ENCODE data around the gene UBFD1.

DNA sequence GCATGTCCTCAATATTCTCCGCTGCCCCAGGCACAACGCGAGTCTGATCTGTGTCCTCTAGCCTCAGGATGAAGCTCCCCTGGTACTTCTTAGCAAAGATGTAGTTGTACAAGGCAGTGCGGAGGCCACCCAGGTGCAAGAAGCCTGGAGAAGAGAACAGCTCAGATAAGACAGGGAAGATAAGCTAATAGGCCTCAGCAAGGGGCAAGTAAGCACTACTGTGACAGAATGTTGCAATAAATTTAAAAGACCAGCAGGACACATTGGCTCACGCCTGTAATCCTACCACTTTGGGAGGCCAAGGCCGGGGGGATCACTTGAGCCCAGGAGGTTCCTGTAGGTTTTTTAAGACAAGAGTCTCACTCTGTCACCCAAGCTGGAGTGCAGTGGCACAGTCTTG lies 5.4 kb upstream of the UBFD1 start:
- no peak for TF ChIP-seq EZH2 (IDR thresholded peaks at IDR 0.05; ENCODE audit: low read length, missing control alignments)
- TF ChIP-seq, protein P1, sequence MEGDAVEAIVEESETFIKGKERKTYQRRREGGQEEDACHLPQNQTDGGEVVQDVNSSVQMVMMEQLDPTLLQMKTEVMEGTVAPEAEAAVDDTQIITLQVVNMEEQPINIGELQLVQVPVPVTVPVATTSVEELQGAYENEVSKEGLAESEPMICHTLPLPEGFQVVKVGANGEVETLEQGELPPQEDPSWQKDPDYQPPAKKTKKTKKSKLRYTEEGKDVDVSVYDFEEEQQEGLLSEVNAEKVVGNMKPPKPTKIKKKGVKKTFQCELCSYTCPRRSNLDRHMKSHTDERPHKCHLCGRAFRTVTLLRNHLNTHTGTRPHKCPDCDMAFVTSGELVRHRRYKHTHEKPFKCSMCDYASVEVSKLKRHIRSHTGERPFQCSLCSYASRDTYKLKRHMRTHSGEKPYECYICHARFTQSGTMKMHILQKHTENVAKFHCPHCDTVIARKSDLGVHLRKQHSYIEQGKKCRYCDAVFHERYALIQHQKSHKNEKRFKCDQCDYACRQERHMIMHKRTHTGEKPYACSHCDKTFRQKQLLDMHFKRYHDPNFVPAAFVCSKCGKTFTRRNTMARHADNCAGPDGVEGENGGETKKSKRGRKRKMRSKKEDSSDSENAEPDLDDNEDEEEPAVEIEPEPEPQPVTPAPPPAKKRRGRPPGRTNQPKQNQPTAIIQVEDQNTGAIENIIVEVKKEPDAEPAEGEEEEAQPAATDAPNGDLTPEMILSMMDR (conservative IDR thresholded peaks at IDR 0.05 in 1 of 2, IDR thresholded peaks at IDR 0.05 in 1 of 2; ENCODE audit: low read depth in 1 of 2, low read length in 2 of 2) = no peak
